ENCODE results near the gene PRKCE.

PRKCE gene

GRCh38 chr2:45984896-45985473 is 333.5 kb downstream of the PRKCE start:
- H3K9ac ChIP-seq (ENCODE audit: low read depth in 1 of 2, low read length in 2 of 2): no peak overlapping the region
- no peak overlapping the region for H3K4me3 ChIP-seq (ENCODE audit: low read depth in 1 of 2, low read length in 2 of 2)
- no peaks in the 10 kb centered on the region for H3K9me3 ChIP-seq (ENCODE audit: control insufficient read depth in 1 of 2, low read length in 2 of 2)
- no peaks in the 10 kb centered on the region for H3K27me3 ChIP-seq (ENCODE audit: control insufficient read depth in 1 of 2, insufficient read depth in 2 of 2, low read length in 2 of 2)
- peaks cover 6 to 9% of the 10 kb centered on the region in 2 donors for H3K36me3 ChIP-seq (ENCODE audit: control insufficient read depth in 1 of 2, insufficient read depth in 2 of 2, low read length in 2 of 2)
- H3K4me1 ChIP-seq (ENCODE audit: control insufficient read depth in 1 of 2, insufficient read depth in 2 of 2, low read length in 2 of 2): peaks cover 0 to 4% of the 10 kb centered on the region in 2 donors
- no peak overlapping the region for H3K27ac ChIP-seq (ENCODE audit: low read depth, low read length)

- Histone ChIP-seq H3K9me3 (ENCODE audit: control insufficient read depth in 1 of 2, low read length in 2 of 2) (no peaks in the 10 kb centered on the region), H3K27ac (ENCODE audit: low read depth, low read length) (no peak overlapping the region), H3K4me3 (ENCODE audit: low read depth in 1 of 2, low read length in 2 of 2) (no peak overlapping the region), H3K4me1 (ENCODE audit: control insufficient read depth in 1 of 2, insufficient read depth in 2 of 2, low read length in 2 of 2) (peaks cover 0 to 6% of the 10 kb centered on the region in 2 donors), H3K9ac (ENCODE audit: low read depth in 1 of 2, low read length in 2 of 2) (no peak overlapping the region), H3K36me3 (ENCODE audit: control insufficient read depth in 1 of 2, insufficient read depth in 2 of 2, low read length in 2 of 2) (peaks cover 7 to 9% of the 10 kb centered on the region in 2 donors), H3K27me3 (ENCODE audit: control insufficient read depth in 1 of 2, insufficient read depth in 2 of 2, low read length in 2 of 2) (no peaks in the 10 kb centered on the region)
Observed at GRCh38 chr2:45986509-45986908, 335.0 kb downstream of the PRKCE start.

GRCh38 chr2:45987856-45988255 is 336.4 kb downstream of the PRKCE start:
- no peaks in the 10 kb centered on the region for H3K9me3 ChIP-seq (ENCODE audit: control insufficient read depth in 1 of 2, low read length in 2 of 2)
- no peak overlapping the region for H3K27ac ChIP-seq (ENCODE audit: low read depth, low read length)
- H3K4me1 ChIP-seq (ENCODE audit: control insufficient read depth in 1 of 2, insufficient read depth in 2 of 2, low read length in 2 of 2): peaks cover 12 to 19% of the 10 kb centered on the region in 2 donors
- H3K9ac ChIP-seq (ENCODE audit: low read depth in 1 of 2, low read length in 2 of 2): no peak overlapping the region
- H3K36me3 ChIP-seq (ENCODE audit: control insufficient read depth in 1 of 2, insufficient read depth in 2 of 2, low read length in 2 of 2): peaks cover 0 to 9% of the 10 kb centered on the region in 2 donors
- H3K4me3 ChIP-seq (ENCODE audit: low read depth in 1 of 2, low read length in 2 of 2): no peak overlapping the region
- H3K27me3 ChIP-seq (ENCODE audit: control insufficient read depth in 1 of 2, insufficient read depth in 2 of 2, low read length in 2 of 2): no peaks in the 10 kb centered on the region

- H3K27ac ChIP-seq (ENCODE audit: low read depth, low read length): no peak overlapping the region
- H3K9me3 ChIP-seq (ENCODE audit: control insufficient read depth in 1 of 2, low read length in 2 of 2): no peaks in the 10 kb centered on the region
- no peak overlapping the region for H3K9ac ChIP-seq (ENCODE audit: low read depth in 1 of 2, low read length in 2 of 2)
- no peak overlapping the region for H3K4me3 ChIP-seq (ENCODE audit: low read depth in 1 of 2, low read length in 2 of 2)
- H3K4me1 ChIP-seq (ENCODE audit: control insufficient read depth in 1 of 2, insufficient read depth in 2 of 2, low read length in 2 of 2): peaks cover 21 to 24% of the 10 kb centered on the region in 2 donors
- no peaks in the 10 kb centered on the region for H3K27me3 ChIP-seq (ENCODE audit: control insufficient read depth in 1 of 2, insufficient read depth in 2 of 2, low read length in 2 of 2)
- H3K36me3 ChIP-seq (ENCODE audit: control insufficient read depth in 1 of 2, insufficient read depth in 2 of 2, low read length in 2 of 2): peaks cover 0 to 9% of the 10 kb centered on the region in 2 donors
Observed at GRCh38 chr2:45988879-45989278, 337.4 kb downstream of the PRKCE start.

- Histone ChIP-seq H3K9ac (ENCODE audit: low read depth in 1 of 2, low read length in 2 of 2) (no peak overlapping the region), H3K27me3 (ENCODE audit: control insufficient read depth in 1 of 2, insufficient read depth in 2 of 2, low read length in 2 of 2) (no peaks in the 10 kb centered on the region), H3K27ac (ENCODE audit: low read depth, low read length) (no peak overlapping the region), H3K9me3 (ENCODE audit: control insufficient read depth in 1 of 2, low read length in 2 of 2) (no peaks in the 10 kb centered on the region), H3K4me3 (ENCODE audit: low read depth in 1 of 2, low read length in 2 of 2) (no peak overlapping the region), H3K36me3 (ENCODE audit: control insufficient read depth in 1 of 2, insufficient read depth in 2 of 2, low read length in 2 of 2) (peaks cover 0 to 9% of the 10 kb centered on the region in 2 donors), H3K4me1 (ENCODE audit: control insufficient read depth in 1 of 2, insufficient read depth in 2 of 2, low read length in 2 of 2) (peaks cover 21 to 24% of the 10 kb centered on the region in 2 donors)
Observed at GRCh38 chr2:45990131-45990530, 338.7 kb downstream of the PRKCE start.

GRCh38 chr2:45992021-45992740 is 340.7 kb downstream of the PRKCE start:
- Histone ChIP-seq H3K9me3 (ENCODE audit: control insufficient read depth in 1 of 2, low read length in 2 of 2) (no peaks in the 10 kb centered on the region), H3K27ac (ENCODE audit: low read depth, low read length) (no peak overlapping the region), H3K9ac (ENCODE audit: low read depth in 1 of 2, low read length in 2 of 2) (no peak overlapping the region), H3K4me3 (ENCODE audit: low read depth in 1 of 2, low read length in 2 of 2) (peak overlapping the region in 1 of 2 donors; percentile 34), H3K36me3 (ENCODE audit: control insufficient read depth in 1 of 2, insufficient read depth in 2 of 2, low read length in 2 of 2) (peaks cover 0 to 5% of the 10 kb centered on the region in 2 donors), H3K4me1 (ENCODE audit: control insufficient read depth in 1 of 2, insufficient read depth in 2 of 2, low read length in 2 of 2) (peaks cover 21 to 24% of the 10 kb centered on the region in 2 donors), H3K27me3 (ENCODE audit: control insufficient read depth in 1 of 2, insufficient read depth in 2 of 2, low read length in 2 of 2) (no peaks in the 10 kb centered on the region)

GRCh38 chr2:45992741-45993475 is 341.4 kb downstream of the PRKCE start:
- Histone ChIP-seq H3K4me3 (ENCODE audit: low read depth in 1 of 2, low read length in 2 of 2) (no peak overlapping the region), H3K9me3 (ENCODE audit: control insufficient read depth in 1 of 2, low read length in 2 of 2) (no peaks in the 10 kb centered on the region), H3K4me1 (ENCODE audit: control insufficient read depth in 1 of 2, insufficient read depth in 2 of 2, low read length in 2 of 2) (peaks cover 21 to 24% of the 10 kb centered on the region in 2 donors), H3K36me3 (ENCODE audit: control insufficient read depth in 1 of 2, insufficient read depth in 2 of 2, low read length in 2 of 2) (peaks cover 0 to 5% of the 10 kb centered on the region in 2 donors), H3K9ac (ENCODE audit: low read depth in 1 of 2, low read length in 2 of 2) (no peak overlapping the region), H3K27me3 (ENCODE audit: control insufficient read depth in 1 of 2, insufficient read depth in 2 of 2, low read length in 2 of 2) (no peaks in the 10 kb centered on the region), H3K27ac (ENCODE audit: low read depth, low read length) (no peak overlapping the region)

- Histone ChIP-seq H3K36me3 (ENCODE audit: control insufficient read depth in 1 of 2, insufficient read depth in 2 of 2, low read length in 2 of 2) (peaks cover 0 to 5% of the 10 kb centered on the region in 2 donors), H3K27me3 (ENCODE audit: control insufficient read depth in 1 of 2, insufficient read depth in 2 of 2, low read length in 2 of 2) (no peaks in the 10 kb centered on the region), H3K4me1 (ENCODE audit: control insufficient read depth in 1 of 2, insufficient read depth in 2 of 2, low read length in 2 of 2) (peaks cover 21% of the 10 kb centered on the region in 2 donors), H3K27ac (ENCODE audit: low read depth, low read length) (no peak overlapping the region), H3K9ac (ENCODE audit: low read depth in 1 of 2, low read length in 2 of 2) (no peak overlapping the region), H3K9me3 (ENCODE audit: control insufficient read depth in 1 of 2, low read length in 2 of 2) (no peaks in the 10 kb centered on the region), H3K4me3 (ENCODE audit: low read depth in 1 of 2, low read length in 2 of 2) (no peak overlapping the region)
Observed at GRCh38 chr2:45993476-45993991, 342.1 kb downstream of the PRKCE start.

GRCh38 chr2:45994060-45994459 is 342.6 kb downstream of the PRKCE start:
- H3K9ac ChIP-seq (ENCODE audit: low read depth in 1 of 2, low read length in 2 of 2): no peak overlapping the region
- peaks cover 19 to 21% of the 10 kb centered on the region in 2 donors for H3K4me1 ChIP-seq (ENCODE audit: control insufficient read depth in 1 of 2, insufficient read depth in 2 of 2, low read length in 2 of 2)
- H3K27me3 ChIP-seq (ENCODE audit: control insufficient read depth in 1 of 2, insufficient read depth in 2 of 2, low read length in 2 of 2): no peaks in the 10 kb centered on the region
- H3K36me3 ChIP-seq (ENCODE audit: control insufficient read depth in 1 of 2, insufficient read depth in 2 of 2, low read length in 2 of 2): peaks cover 0 to 5% of the 10 kb centered on the region in 2 donors
- no peak overlapping the region for H3K27ac ChIP-seq (ENCODE audit: low read depth, low read length)
- no peaks in the 10 kb centered on the region for H3K9me3 ChIP-seq (ENCODE audit: control insufficient read depth in 1 of 2, low read length in 2 of 2)
- H3K4me3 ChIP-seq (ENCODE audit: low read depth in 1 of 2, low read length in 2 of 2): no peak overlapping the region

- Histone ChIP-seq H3K9me3 (ENCODE audit: control insufficient read depth in 1 of 2, low read length in 2 of 2) (no peaks in the 10 kb centered on the region), H3K36me3 (ENCODE audit: control insufficient read depth in 1 of 2, insufficient read depth in 2 of 2, low read length in 2 of 2) (peaks cover 0 to 3% of the 10 kb centered on the region in 2 donors), H3K4me1 (ENCODE audit: control insufficient read depth in 1 of 2, insufficient read depth in 2 of 2, low read length in 2 of 2) (peaks cover 3 to 16% of the 10 kb centered on the region in 2 donors), H3K9ac (ENCODE audit: low read depth in 1 of 2, low read length in 2 of 2) (no peak overlapping the region), H3K4me3 (ENCODE audit: low read depth in 1 of 2, low read length in 2 of 2) (no peak overlapping the region), H3K27ac (ENCODE audit: low read depth, low read length) (peak overlapping the region; percentile 10), H3K27me3 (ENCODE audit: control insufficient read depth in 1 of 2, insufficient read depth in 2 of 2, low read length in 2 of 2) (no peaks in the 10 kb centered on the region)
Observed at GRCh38 chr2:46000660-46001059, 349.2 kb downstream of the PRKCE start.
